Measurements from ENCODE around the gene SUMF2. TPM values are rescaled to one million over a fixed set of nuclear protein-coding genes. Genes with fewer than 3 reads are reported as not detected.
"Not testable (repeated sequence)": the region's sequence is repeated elsewhere in the genome, so short reads cannot be mapped to it uniquely, and the experiment has no call there.

Gene SUMF2
- total RNA-seq, 4 donors from 2014 or later: 93.4 to 481 (median 127) TPM

- no peaks in the 10 kb centered on the region for H3K9me3 ChIP-seq
- 67 to 69% methylated on average over 5 of the region's 5 CpGs for WGBS, 2 donors (ENCODE audit: low coverage in 1 of 2)
- no peak overlapping the region for H3K27ac ChIP-seq
- H3K4me1 ChIP-seq: peaks cover 0 to 8% (median 4%) of the 10 kb centered on the region in 4 donors
- no peak for TF ChIP-seq EP300 (IDR thresholded peaks at IDR 0.05; ENCODE audit: low read depth)
- TF ChIP-seq POLR2AphosphoS5 (IDR thresholded peaks at IDR 0.05): peak in 2 of 3 donors; percentile 7 to 30
- TF ChIP-seq POLR2A (IDR thresholded peaks at IDR 0.05): no peak
- no peak for TF ChIP-seq CTCF (IDR thresholded peaks at IDR 0.05)
- intact Hi-C loops (cut with DNase I; ENCODE audit: low total_unique reads) (no loop called here), in situ Hi-C loops (cut with MboI; ENCODE audit: low pct_ligation_motif_present in 1 of 4, low pct_unique_long_range_greater_than_20kb in 1 of 4, low sequenced_read_pairs in 3 of 4) (no loop called here)
- peaks cover 0 to 29% (median 14%) of the 10 kb centered on the region in 4 donors for H3K36me3 ChIP-seq
- H3K4me3 ChIP-seq: no peak overlapping the region
- no peak for DNase-seq
- H3K27me3 ChIP-seq: no peaks in the 10 kb centered on the region
Observed at GRCh38 chr7:56097700-56098099, 33.6 kb downstream of the SUMF2 start.

GRCh38 chr7:56098187-56099008 lies 34.3 kb downstream of the SUMF2 start:
- intact Hi-C loops (cut with DNase I; ENCODE audit: low total_unique reads); H3K27ac ChIP-seq; H3K27me3 ChIP-seq; DNase-seq; H3K4me3 ChIP-seq; H3K9me3 ChIP-seq; H3K4me1 ChIP-seq; in situ Hi-C loops (cut with MboI; ENCODE audit: low pct_ligation_motif_present in 1 of 4, low pct_unique_long_range_greater_than_20kb in 1 of 4, low sequenced_read_pairs in 3 of 4): not testable (repeated sequence)
- 92 to 95% methylated on average over 7 to 8 of the region's 8 CpGs for WGBS, 2 donors (ENCODE audit: low coverage in 1 of 2)
- H3K36me3 ChIP-seq: peaks cover 0 to 36% (median 17%) of the 10 kb centered on the region in 4 donors

GRCh38 chr7:56099653-56100052 lies 35.6 kb downstream of the SUMF2 start:
- Histone ChIP-seq H3K36me3 (peaks cover 0 to 45% (median 23%) of the 10 kb centered on the region in 4 donors), H3K27me3 (no peaks in the 10 kb centered on the region), H3K4me1 (peaks cover 0 to 3% (median 1%) of the 10 kb centered on the region in 4 donors), H3K27ac (no peak overlapping the region), H3K9me3 (no peaks in the 10 kb centered on the region), H3K4me3 (no peak overlapping the region)
- TF ChIP-seq POLR2AphosphoS5 (IDR thresholded peaks at IDR 0.05) (no peak), CTCF (IDR thresholded peaks at IDR 0.05) (no peak), POLR2A (IDR thresholded peaks at IDR 0.05) (no peak), EP300 (IDR thresholded peaks at IDR 0.05; ENCODE audit: low read depth) (no peak)
- in situ Hi-C loops (cut with MboI; ENCODE audit: low pct_ligation_motif_present in 1 of 4, low pct_unique_long_range_greater_than_20kb in 1 of 4, low sequenced_read_pairs in 3 of 4): no loop called here
- DNase-seq: no peak
- intact Hi-C loops (cut with DNase I; ENCODE audit: low total_unique reads): no loop called here
- WGBS, 2 donors (ENCODE audit: low coverage in 1 of 2): 70 to 96% methylated on average over 2 to 3 of the region's 3 CpGs

DNA sequence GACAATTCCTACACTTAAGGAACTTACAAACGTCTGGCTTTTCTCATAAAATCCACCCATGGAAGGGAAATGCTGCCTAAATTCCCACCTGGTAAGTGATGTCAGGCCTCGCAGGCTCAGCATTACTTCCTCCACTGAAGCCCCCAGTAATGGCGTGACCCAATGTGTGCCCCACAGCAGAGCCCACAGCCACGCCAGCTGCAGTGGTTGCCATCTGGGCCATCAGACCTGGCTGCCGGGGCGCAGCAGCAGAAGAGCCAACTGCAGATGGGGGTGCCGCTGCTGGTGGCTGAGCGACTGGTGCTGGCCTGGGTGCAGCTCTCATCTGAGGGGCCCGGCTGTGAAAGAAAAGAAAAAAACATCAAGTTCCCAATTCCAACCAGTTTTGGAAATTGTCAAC lies 40.1 kb downstream of the SUMF2 start:
- DNase-seq: not testable (repeated sequence)

GRCh38 chr7:56105508-56105907 lies 41.4 kb downstream of the SUMF2 start:
- in situ Hi-C loops (cut with MboI; ENCODE audit: low pct_ligation_motif_present in 1 of 4, low pct_unique_long_range_greater_than_20kb in 1 of 4, low sequenced_read_pairs in 3 of 4): no loop called here

More for the DNA sequence above, 40.1 kb downstream of the SUMF2 start:
- intact Hi-C loops (cut with DNase I; ENCODE audit: low total_unique reads); H3K4me3 ChIP-seq; H3K27me3 ChIP-seq; in situ Hi-C loops (cut with MboI; ENCODE audit: low pct_ligation_motif_present in 1 of 4, low pct_unique_long_range_greater_than_20kb in 1 of 4, low sequenced_read_pairs in 3 of 4); H3K9me3 ChIP-seq; H3K27ac ChIP-seq: not testable (repeated sequence)
- 78 to 86% methylated on average over 7 to 8 of the region's 9 CpGs for WGBS, 2 donors (ENCODE audit: low coverage in 1 of 2)
- H3K36me3 ChIP-seq: peaks cover 0 to 45% (median 23%) of the 10 kb centered on the region in 4 donors
- H3K4me1 ChIP-seq: peaks cover 0 to 16% (median 11%) of the 10 kb centered on the region in 4 donors

More at GRCh38 chr7:56105508-56105907, 41.4 kb downstream of the SUMF2 start:
- peak; percentile 29 for DNase-seq
- H3K9me3 ChIP-seq: no peaks in the 10 kb centered on the region
- intact Hi-C loops (cut with DNase I; ENCODE audit: low total_unique reads): no loop called here
- TF ChIP-seq POLR2AphosphoS5 (IDR thresholded peaks at IDR 0.05): no peak
- TF ChIP-seq POLR2A (IDR thresholded peaks at IDR 0.05): no peak
- no peak for TF ChIP-seq EP300 (IDR thresholded peaks at IDR 0.05; ENCODE audit: low read depth)
- TF ChIP-seq CTCF (IDR thresholded peaks at IDR 0.05): no peak
- peaks cover 0 to 16% (median 11%) of the 10 kb centered on the region in 4 donors for H3K4me1 ChIP-seq
- H3K4me3 ChIP-seq: peak overlapping the region; percentile 72 to 91 (median 81)
- no peaks in the 10 kb centered on the region for H3K27me3 ChIP-seq
- peaks cover 0 to 39% (median 19%) of the 10 kb centered on the region in 4 donors for H3K36me3 ChIP-seq
- 8 to 10% methylated on average over 6 of the region's 6 CpGs for WGBS, 2 donors (ENCODE audit: low coverage in 1 of 2)
- H3K27ac ChIP-seq: peak overlapping the region; percentile 91 to 95 (median 92)

Measured in transverse colon (tissue), 4 donors.